ENCODE measurements around the gene KIAA1614. TPM values are rescaled to one million over a fixed set of nuclear protein-coding genes. Genes with fewer than 3 reads are reported as not detected.

The KIAA1614 gene
- total and polyA plus RNA-seq, 3 donors from 2014 or later: 3.7 to 4.0 (median 3.7) TPM

- H3K4me3 ChIP-seq: peak overlapping the region; percentile 58 to 67
- 16 to 19% methylated on average over 16 to 17 of the region's 17 CpGs for WGBS, 2 donors
- intact Hi-C loops (cut with DNase I; ENCODE audit: low total_unique reads): no loop called here
- no peaks in the 10 kb centered on the region for H3K4me1 ChIP-seq
- no peaks in the 10 kb centered on the region for H3K9me3 ChIP-seq
- H3K36me3 ChIP-seq (ENCODE audit: low read depth, missing control alignments): no peaks in the 10 kb centered on the region
- TF ChIP-seq POLR2A (IDR thresholded peaks at IDR 0.05) (no peak), CTCF (IDR thresholded peaks at IDR 0.05) (no peak)
- DNase-seq: no peak
- peak overlapping the region; percentile 77 to 89 for H3K27ac ChIP-seq
- no peaks in the 10 kb centered on the region for H3K27me3 ChIP-seq
Observed at GRCh38 chr1:180911640-180912191, 981 bp upstream of the KIAA1614 start.

- H3K27me3 ChIP-seq: no peaks in the 10 kb centered on the region
- peak overlapping the region; percentile 58 to 67 for H3K4me3 ChIP-seq
- peak overlapping the region; percentile 77 to 89 for H3K27ac ChIP-seq
- no peaks in the 10 kb centered on the region for H3K36me3 ChIP-seq (ENCODE audit: low read depth, missing control alignments)
- no peaks in the 10 kb centered on the region for H3K4me1 ChIP-seq
- intact Hi-C loops (cut with DNase I; ENCODE audit: low total_unique reads): no loop called here
- peak; percentile 29 for DNase-seq
- WGBS, 2 donors: 1% methylated on average over 45 of the region's 71 CpGs; no CpG with 5 or more reads in 1 of the 2 donors
- no peaks in the 10 kb centered on the region for H3K9me3 ChIP-seq
- TF ChIP-seq CTCF (IDR thresholded peaks at IDR 0.05): no peak
- no peak for TF ChIP-seq POLR2A (IDR thresholded peaks at IDR 0.05)
Observed at GRCh38 chr1:180912211-180912800, 391 bp upstream of the KIAA1614 start.

- Histone ChIP-seq H3K4me1 (no peaks in the 10 kb centered on the region), H3K4me3 (no peak overlapping the region), H3K27ac (no peak overlapping the region), H3K27me3 (no peaks in the 10 kb centered on the region), H3K9me3 (no peaks in the 10 kb centered on the region), H3K36me3 (ENCODE audit: low read depth, missing control alignments) (no peaks in the 10 kb centered on the region)
- intact Hi-C loops (cut with DNase I; ENCODE audit: low total_unique reads): no loop called here
- no peak for TF ChIP-seq POLR2A (IDR thresholded peaks at IDR 0.05)
- no peak for TF ChIP-seq CTCF (IDR thresholded peaks at IDR 0.05)
- 90 to 94% methylated on average over 11 of the region's 11 CpGs for WGBS, 2 donors
- DNase-seq: no peak
Observed at GRCh38 chr1:180915426-180915965, 2.8 kb downstream of the KIAA1614 start.

- intact Hi-C loops (cut with DNase I; ENCODE audit: low total_unique reads): no loop called here
- TF ChIP-seq POLR2A (IDR thresholded peaks at IDR 0.05) (no peak), CTCF (IDR thresholded peaks at IDR 0.05) (no peak)
- no peak overlapping the region for H3K27ac ChIP-seq
- WGBS, 2 donors: 85 to 90% methylated on average over 5 to 17 of the region's 17 CpGs
- H3K4me1 ChIP-seq: no peaks in the 10 kb centered on the region
- no peaks in the 10 kb centered on the region for H3K27me3 ChIP-seq
- DNase-seq: no peak
- H3K9me3 ChIP-seq: no peaks in the 10 kb centered on the region
- no peak overlapping the region for H3K4me3 ChIP-seq
- no peaks in the 10 kb centered on the region for H3K36me3 ChIP-seq (ENCODE audit: low read depth, missing control alignments)
Observed at GRCh38 chr1:180916012-180916770, 3.5 kb downstream of the KIAA1614 start.
